Measurements from ENCODE around the gene MYLK2. TPM values are rescaled to one million over a fixed set of nuclear protein-coding genes. Genes with fewer than 3 reads are reported as not detected.
A peak's percentile ranks its signal among the peaks of the same experiment; 100 is the strongest.

Gene MYLK2
- total and polyA plus RNA-seq, 9 donors: 35.0 to 65.5 (median 43.3) TPM

- H3K9me3 ChIP-seq (replicated peaks; ENCODE audit: control insufficient read depth, low read depth, low read length): no peaks in the 10 kb centered on the region
- DNase-seq: no peak
- 58% methylated on average over 11 of the region's 11 CpGs for WGBS (ENCODE audit: insufficient coverage)
- peaks cover 34% of the 10 kb centered on the region for H3K27me3 ChIP-seq (ENCODE audit: control insufficient read depth, insufficient read depth, low read length)
- H3K27ac ChIP-seq (ENCODE audit: low read length): no peak overlapping the region
- H3K4me1 ChIP-seq (ENCODE audit: control insufficient read depth, insufficient read depth, low read length): peaks cover 1% of the 10 kb centered on the region
- no peaks in the 10 kb centered on the region for H3K36me3 ChIP-seq (ENCODE audit: control insufficient read depth, insufficient read depth, low read length)
- no peak overlapping the region for H3K4me3 ChIP-seq (ENCODE audit: low read length)
Measured at GRCh38 chr20:31851240-31851955, 32.2 kb downstream of the MYLK2 start.

DNA sequence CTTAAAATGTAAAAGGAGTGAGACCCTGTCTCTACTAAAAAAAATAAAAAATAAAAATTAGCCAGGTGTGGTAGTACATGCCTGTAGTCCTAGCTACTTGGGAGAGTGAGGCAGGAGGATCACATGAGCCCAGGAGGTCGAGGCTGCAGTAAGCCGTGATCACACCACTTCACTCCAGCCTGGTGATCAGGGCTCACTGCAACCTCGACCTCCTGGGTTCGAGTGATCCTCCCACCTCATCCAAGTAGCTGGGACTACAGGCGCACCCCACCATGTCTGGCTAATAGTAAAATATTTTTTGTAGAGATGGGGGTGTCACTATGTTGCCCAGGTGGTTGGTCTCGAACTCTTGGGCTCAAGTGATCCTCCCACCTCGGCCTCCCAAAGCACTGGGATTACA is 34.3 kb downstream of the MYLK2 start:
- Histone ChIP-seq H3K4me3 (ENCODE audit: low read length) (no peak overlapping the region), H3K4me1 (ENCODE audit: control insufficient read depth, insufficient read depth, low read length) (no peaks in the 10 kb centered on the region), H3K36me3 (ENCODE audit: control insufficient read depth, insufficient read depth, low read length) (no peaks in the 10 kb centered on the region), H3K9me3 (replicated peaks; ENCODE audit: control insufficient read depth, low read depth, low read length) (no peaks in the 10 kb centered on the region), H3K27ac (ENCODE audit: low read length) (no peak overlapping the region), H3K27me3 (ENCODE audit: control insufficient read depth, insufficient read depth, low read length) (peaks cover 41% of the 10 kb centered on the region)
- DNase-seq: no peak
- WGBS (ENCODE audit: insufficient coverage): 90% methylated on average over 2 of the region's 7 CpGs

DNA sequence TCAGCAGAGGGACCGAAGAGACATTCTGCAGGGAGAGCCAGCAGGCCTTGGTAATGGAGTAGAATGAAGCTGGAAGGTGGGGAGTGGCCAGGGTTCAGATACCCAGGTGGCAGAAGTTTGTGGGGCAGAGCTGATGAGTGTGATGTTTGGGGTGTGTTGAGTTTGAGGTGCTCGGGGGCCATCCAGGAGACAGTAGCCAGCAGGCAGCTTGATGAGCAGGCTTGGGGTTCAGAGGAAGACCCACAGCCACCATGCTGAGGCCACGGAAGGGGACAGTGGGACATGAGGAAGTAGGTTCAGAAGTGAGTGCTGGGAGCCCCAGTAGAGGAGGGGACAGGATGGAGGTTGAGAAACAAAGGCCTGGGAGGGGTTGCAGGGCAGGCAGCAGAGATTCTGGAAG is 37.4 kb downstream of the MYLK2 start:
- H3K9me3 ChIP-seq (replicated peaks; ENCODE audit: control insufficient read depth, low read depth, low read length): no peaks in the 10 kb centered on the region
- H3K27me3 ChIP-seq (ENCODE audit: control insufficient read depth, insufficient read depth, low read length): peaks cover 40% of the 10 kb centered on the region
- H3K36me3 ChIP-seq (ENCODE audit: control insufficient read depth, insufficient read depth, low read length): no peaks in the 10 kb centered on the region
- H3K4me3 ChIP-seq (ENCODE audit: low read length): no peak overlapping the region
- DNase-seq: no peak
- no peak overlapping the region for H3K27ac ChIP-seq (ENCODE audit: low read length)
- H3K4me1 ChIP-seq (ENCODE audit: control insufficient read depth, insufficient read depth, low read length): peaks cover 13% of the 10 kb centered on the region
- 62% methylated on average over 3 of the region's 3 CpGs for WGBS (ENCODE audit: insufficient coverage)

DNA sequence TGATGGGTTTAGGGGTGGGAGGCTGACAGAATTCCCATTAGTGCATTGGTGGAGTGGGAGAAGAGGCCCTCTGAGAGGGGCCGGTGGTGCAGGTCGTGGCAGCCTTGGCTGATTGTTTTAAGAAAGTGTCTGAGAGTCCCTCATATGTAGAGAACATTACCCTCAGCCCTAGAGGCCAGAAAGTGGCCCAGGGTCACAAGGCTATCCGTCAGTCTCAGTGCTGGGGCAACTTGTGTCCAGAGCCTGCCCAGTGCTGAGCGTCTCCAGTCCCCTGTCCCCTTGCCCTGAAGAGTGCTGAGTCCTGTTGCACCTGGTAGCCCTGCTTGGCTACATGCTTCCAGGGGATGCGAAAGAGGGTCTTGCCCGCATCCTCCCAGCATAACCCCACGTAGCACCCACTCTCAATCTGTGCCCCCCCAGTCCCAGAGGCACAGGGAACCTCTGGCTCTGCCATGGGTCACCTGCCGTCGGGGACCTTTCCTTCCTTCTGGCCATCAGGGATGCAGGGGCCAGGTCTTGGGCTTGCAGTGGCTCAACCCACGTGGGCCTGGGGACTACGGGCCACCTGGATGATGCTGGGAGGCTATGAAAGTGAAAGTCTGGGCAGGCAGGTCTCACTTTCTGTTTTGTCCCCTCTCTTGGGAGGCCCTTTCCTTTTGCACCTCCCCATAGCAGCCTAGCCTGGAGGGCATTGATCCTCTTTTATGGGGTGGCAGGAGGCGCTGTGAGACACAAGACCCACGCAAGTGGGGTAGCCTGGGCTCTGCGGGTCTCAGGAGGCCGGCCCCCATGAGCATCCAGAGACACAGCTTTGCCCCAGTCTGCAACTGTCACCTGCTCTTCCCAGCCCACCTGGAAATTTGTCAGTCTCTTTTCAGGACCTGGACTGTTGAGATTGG is 39.0 kb downstream of the MYLK2 start:
- Histone ChIP-seq H3K9me3 (replicated peaks; ENCODE audit: control insufficient read depth, low read depth, low read length) (no peaks in the 10 kb centered on the region), H3K27ac (ENCODE audit: low read length) (no peak overlapping the region), H3K27me3 (ENCODE audit: control insufficient read depth, insufficient read depth, low read length) (peaks cover 34% of the 10 kb centered on the region), H3K4me3 (ENCODE audit: low read length) (no peak overlapping the region), H3K36me3 (ENCODE audit: control insufficient read depth, insufficient read depth, low read length) (no peaks in the 10 kb centered on the region), H3K4me1 (ENCODE audit: control insufficient read depth, insufficient read depth, low read length) (peaks cover 13% of the 10 kb centered on the region)
- no peak for DNase-seq
- 69% methylated on average over 9 of the region's 15 CpGs for WGBS (ENCODE audit: insufficient coverage)

DNA sequence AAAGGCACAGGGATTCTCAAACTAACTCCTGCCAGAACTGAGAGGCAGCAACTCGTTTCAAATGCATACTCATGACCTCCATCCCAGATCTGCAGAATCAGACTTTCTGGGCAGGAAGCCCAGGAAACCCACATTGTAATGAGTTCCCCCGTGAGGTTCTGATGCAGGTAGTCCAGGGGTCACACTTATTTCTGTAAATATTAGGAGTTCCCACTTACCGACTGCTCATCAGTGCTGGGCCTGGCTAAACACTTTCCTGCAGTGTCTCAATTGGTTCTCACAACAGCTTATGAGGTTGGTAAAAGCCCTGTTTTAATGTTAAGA is 39.6 kb downstream of the MYLK2 start:
- no peaks in the 10 kb centered on the region for H3K9me3 ChIP-seq (replicated peaks; ENCODE audit: control insufficient read depth, low read depth, low read length)
- peaks cover 13% of the 10 kb centered on the region for H3K4me1 ChIP-seq (ENCODE audit: control insufficient read depth, insufficient read depth, low read length)
- no CpG with 5 or more reads among the region's 3 CpGs for WGBS (ENCODE audit: insufficient coverage)
- no peaks in the 10 kb centered on the region for H3K36me3 ChIP-seq (ENCODE audit: control insufficient read depth, insufficient read depth, low read length)
- H3K27ac ChIP-seq (ENCODE audit: low read length): no peak overlapping the region
- H3K4me3 ChIP-seq (ENCODE audit: low read length): no peak overlapping the region
- peak; percentile 66 for DNase-seq
- H3K27me3 ChIP-seq (ENCODE audit: control insufficient read depth, insufficient read depth, low read length): peaks cover 34% of the 10 kb centered on the region

- no peaks in the 10 kb centered on the region for H3K9me3 ChIP-seq (replicated peaks; ENCODE audit: control insufficient read depth, low read depth, low read length)
- H3K36me3 ChIP-seq (ENCODE audit: control insufficient read depth, insufficient read depth, low read length): no peaks in the 10 kb centered on the region
- H3K27me3 ChIP-seq (ENCODE audit: control insufficient read depth, insufficient read depth, low read length): peaks cover 34% of the 10 kb centered on the region
- H3K4me3 ChIP-seq (ENCODE audit: low read length): no peak overlapping the region
- peaks cover 13% of the 10 kb centered on the region for H3K4me1 ChIP-seq (ENCODE audit: control insufficient read depth, insufficient read depth, low read length)
- no peak overlapping the region for H3K27ac ChIP-seq (ENCODE audit: low read length)
- no CpG with 5 or more reads among the region's 5 CpGs for whole genome bisulfite sequencing (ENCODE audit: insufficient coverage)
- no peak for DNase-seq
Measured at GRCh38 chr20:31859266-31859997, 40.3 kb downstream of the MYLK2 start.

DNA sequence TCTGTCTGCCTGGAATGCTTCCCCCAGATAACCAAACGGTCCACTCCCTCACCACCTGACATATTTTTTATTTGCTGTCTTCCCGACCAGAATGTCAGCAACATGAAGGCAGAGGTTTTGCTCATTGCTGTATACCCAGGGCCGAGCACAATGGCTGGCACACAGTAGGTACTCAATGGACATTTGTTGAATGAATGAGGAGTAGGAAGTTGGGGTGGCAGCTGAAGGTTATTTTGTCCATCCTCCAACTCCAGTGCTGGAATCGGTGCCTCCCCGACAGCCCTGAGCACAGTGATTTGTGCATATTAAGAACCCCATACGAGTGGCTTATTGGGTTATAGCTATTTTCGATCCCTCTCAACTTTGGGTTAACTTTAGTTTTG is 40.8 kb downstream of the MYLK2 start:
- Histone ChIP-seq H3K27ac (ENCODE audit: low read length) (no peak overlapping the region), H3K36me3 (ENCODE audit: control insufficient read depth, insufficient read depth, low read length) (no peaks in the 10 kb centered on the region), H3K9me3 (replicated peaks; ENCODE audit: control insufficient read depth, low read depth, low read length) (no peaks in the 10 kb centered on the region), H3K4me3 (ENCODE audit: low read length) (no peak overlapping the region), H3K4me1 (ENCODE audit: control insufficient read depth, insufficient read depth, low read length) (peaks cover 13% of the 10 kb centered on the region), H3K27me3 (ENCODE audit: control insufficient read depth, insufficient read depth, low read length) (peaks cover 34% of the 10 kb centered on the region)
- WGBS (ENCODE audit: insufficient coverage): 100% methylated on average over 1 of the region's 7 CpGs
- no peak for DNase-seq

DNA sequence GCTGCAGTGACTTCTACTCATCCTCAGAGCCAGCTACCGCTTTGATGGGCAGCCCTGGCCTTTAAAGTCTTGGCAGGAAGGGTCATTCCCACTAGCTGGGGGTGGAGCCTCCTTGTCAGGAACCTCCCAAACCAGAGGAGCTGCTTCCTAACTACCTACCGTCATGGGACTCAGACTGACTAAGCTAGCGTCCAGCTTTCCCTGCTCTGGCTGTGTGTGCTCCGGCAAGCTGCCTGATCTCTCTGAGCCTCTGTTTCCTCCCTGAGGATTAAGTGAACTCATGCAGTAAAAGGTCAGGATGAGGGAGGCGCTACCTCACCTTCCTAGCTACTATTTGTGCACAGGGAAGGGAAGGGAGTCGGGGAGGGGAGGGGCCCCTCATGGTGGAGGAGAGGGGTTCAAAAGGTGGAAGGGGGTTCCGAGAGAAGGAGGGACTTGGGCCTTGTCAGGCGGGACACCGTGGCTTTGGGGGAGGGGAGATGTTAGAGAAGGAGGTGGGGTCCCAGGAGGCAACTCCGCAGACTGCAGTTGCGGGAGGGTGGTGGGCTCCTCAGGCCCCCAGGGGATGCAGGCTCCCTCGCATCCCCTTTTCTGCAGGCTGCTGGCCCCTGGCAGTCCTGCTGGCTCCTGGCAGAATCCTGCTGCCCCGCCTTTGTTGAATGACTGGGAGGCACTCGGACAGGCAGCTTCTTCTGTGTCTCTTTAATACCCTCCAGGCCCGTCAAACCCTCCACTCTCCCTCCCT is 41.4 kb downstream of the MYLK2 start:
- H3K4me1 ChIP-seq (ENCODE audit: control insufficient read depth, insufficient read depth, low read length): peaks cover 13% of the 10 kb centered on the region
- H3K36me3 ChIP-seq (ENCODE audit: control insufficient read depth, insufficient read depth, low read length): no peaks in the 10 kb centered on the region
- peak; percentile 57 for DNase-seq
- H3K4me3 ChIP-seq (ENCODE audit: low read length): peak overlapping the region; percentile 47
- WGBS (ENCODE audit: insufficient coverage): 5% methylated on average over 11 of the region's 15 CpGs
- H3K27ac ChIP-seq (ENCODE audit: low read length): no peak overlapping the region
- H3K27me3 ChIP-seq (ENCODE audit: control insufficient read depth, insufficient read depth, low read length): peaks cover 34% of the 10 kb centered on the region
- H3K9me3 ChIP-seq (replicated peaks; ENCODE audit: control insufficient read depth, low read depth, low read length): no peaks in the 10 kb centered on the region

DNA sequence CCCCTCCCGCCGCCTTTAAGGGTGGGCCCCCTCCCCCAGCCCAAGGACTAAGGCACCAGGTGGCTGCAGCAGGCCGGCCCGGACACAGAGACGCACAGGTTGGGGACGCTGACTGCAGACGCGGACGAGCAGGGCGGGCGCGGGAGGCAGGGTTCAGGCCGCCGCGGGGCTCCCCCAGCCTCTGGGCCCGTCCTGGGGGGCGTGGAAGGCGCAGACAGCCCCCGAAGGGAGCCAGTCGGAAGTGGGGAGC is 41.9 kb downstream of the MYLK2 start:
- Histone ChIP-seq H3K4me3 (ENCODE audit: low read length) (peak overlapping the region; percentile 47), H3K4me1 (ENCODE audit: control insufficient read depth, insufficient read depth, low read length) (peaks cover 13% of the 10 kb centered on the region), H3K27ac (ENCODE audit: low read length) (no peak overlapping the region), H3K27me3 (ENCODE audit: control insufficient read depth, insufficient read depth, low read length) (peaks cover 34% of the 10 kb centered on the region), H3K36me3 (ENCODE audit: control insufficient read depth, insufficient read depth, low read length) (no peaks in the 10 kb centered on the region), H3K9me3 (replicated peaks; ENCODE audit: control insufficient read depth, low read depth, low read length) (no peaks in the 10 kb centered on the region)
- no peak for DNase-seq
- WGBS (ENCODE audit: insufficient coverage): under 1% methylated on average over 20 of the region's 20 CpGs
